WTC11 (cell line): ENCODE results near the gene GRIK2. TPM values are rescaled to one million over a fixed set of nuclear protein-coding genes. Genes with fewer than 3 reads are reported as not detected.

Source experiments
- ATAC-seq: fragments of 200-7000 bp; cut with Tn5 transposase; 2 replicates; pipeline ENCODE4 v1.10.0; 2021; ENCODE audit warnings: mild to moderate bottlenecking, moderate library complexity
- CTCF ChIA-PET: fragments of 300-600 bp; sonication (Branson Sonifier 250); formaldehyde crosslinking; loops from one replicate; lab custom pipeline; 2021; ENCODE audit warnings: antibody characterized with exemption; lab: Charles Lee
- POLR2A ChIA-PET: fragments of 350-600 bp; sonication (Branson Sonifier 250); formaldehyde crosslinking; loops from one replicate; lab custom pipeline; 2021; ENCODE audit warnings: antibody characterized with exemption; lab: Charles Lee
- DNase-seq: peaks from one replicate; pipeline ENCODE4 v3.0.0; 2021; ENCODE audit warnings: low spot score
- H3K27ac Mint-ChIP-seq: 2 replicates; pipeline ENCODE4 v1.8.0; 2021; ENCODE audit warnings: mixed read lengths
- H3K27me3 Mint-ChIP-seq: 2 replicates; pipeline ENCODE4 v1.8.0; 2021; ENCODE audit warnings: low read depth, mild to moderate bottlenecking, moderate library complexity, mixed read lengths
- H3K36me3 Mint-ChIP-seq: 2 replicates; pipeline ENCODE4 v1.8.0; 2021; ENCODE audit warnings: mixed read lengths
- H3K4me1 Mint-ChIP-seq: 2 replicates; pipeline ENCODE4 v1.8.0; 2022; ENCODE audit warnings: mixed read lengths
- H3K4me3 Mint-ChIP-seq: 2 replicates; pipeline ENCODE4 v1.8.0; 2021; ENCODE audit warnings: mild to moderate bottlenecking, moderate library complexity, mixed read lengths
- H3K9me3 Mint-ChIP-seq: 2 replicates; pipeline ENCODE4 v1.8.0; 2021; ENCODE audit warnings: mixed read lengths
- AR ChIP-seq: fragments of 250-450 bp; sonication (Bioruptor Pico); IDR thresholded peaks from 2 replicates; pipeline ENCODE4 v1.9.0; 2021; ENCODE audit warnings: mild to moderate bottlenecking
- ATF3 ChIP-seq: sonication (generic); formaldehyde crosslinking; conservative IDR thresholded peaks from 2 replicates; pipeline ENCODE4 v1.8.1; 2022; ENCODE audit warnings: mild to moderate bottlenecking, missing genetic modification reagents
- CTCF ChIP-seq: fragments of 200-600 bp; IDR thresholded peaks from 2 replicates; pipeline ENCODE4 v1.8.0; 2022; ENCODE audit warnings: antibody characterized with exemption
- E2F4 ChIP-seq: sonication (generic); formaldehyde crosslinking; IDR thresholded peaks from 2 replicates; pipeline ENCODE4 v1.8.1; 2022; ENCODE audit warnings: low read depth, mild to moderate bottlenecking, moderate library complexity, missing genetic modification reagents, borderline replicate concordance
- MYBL2 ChIP-seq: sonication (generic); formaldehyde crosslinking; IDR thresholded peaks from 2 replicates; pipeline ENCODE4 v1.8.1; 2023; ENCODE audit warnings: mild to moderate bottlenecking, moderate library complexity, missing genetic modification reagents
- NFE2L1 ChIP-seq: sonication (generic); formaldehyde crosslinking; IDR thresholded peaks from 2 replicates; pipeline ENCODE4 v1.8.1; 2023; ENCODE audit warnings: missing genetic modification reagents
- NR3C1 ChIP-seq: sonication (generic); formaldehyde crosslinking; conservative IDR thresholded peaks from 2 replicates; pipeline ENCODE4 v1.8.1; 2023; ENCODE audit warnings: low read depth, mild to moderate bottlenecking, missing genetic modification reagents
- PREB ChIP-seq: sonication (generic); formaldehyde crosslinking; IDR thresholded peaks from 2 replicates; pipeline ENCODE4 v1.8.1; 2022; ENCODE audit warnings: mild to moderate bottlenecking, missing genetic modification reagents, moderate library complexity, borderline replicate concordance
- RELA ChIP-seq: sonication (generic); formaldehyde crosslinking; IDR thresholded peaks from 2 replicates; pipeline ENCODE4 v1.8.1; 2022; ENCODE audit warnings: missing genetic modification reagents, mild to moderate bottlenecking, borderline replicate concordance
- RORB ChIP-seq: fragments of 250-450 bp; sonication (Bioruptor Pico); IDR thresholded peaks from 2 replicates; pipeline ENCODE4 v1.9.0; 2021; ENCODE audit warnings: mild to moderate bottlenecking
- STAT6 ChIP-seq: sonication (generic); formaldehyde crosslinking; conservative IDR thresholded peaks from 2 replicates; pipeline ENCODE4 v1.8.1; 2023; ENCODE audit warnings: mild to moderate bottlenecking, low read depth, missing genetic modification reagents, moderate library complexity
- TEAD1 ChIP-seq: sonication (generic); formaldehyde crosslinking; IDR thresholded peaks from 2 replicates; pipeline ENCODE4 v1.8.0; 2022; ENCODE audit warnings: mild to moderate bottlenecking, missing genetic modification reagents
- USF2 ChIP-seq: sonication (generic); formaldehyde crosslinking; IDR thresholded peaks from 2 replicates; pipeline ENCODE4 v1.8.1; 2023; ENCODE audit warnings: mild to moderate bottlenecking, missing genetic modification reagents, moderate library complexity
- ZBTB21 ChIP-seq: sonication (generic); formaldehyde crosslinking; IDR thresholded peaks from 2 replicates; pipeline ENCODE4 v1.8.1; 2023; ENCODE audit warnings: mild to moderate bottlenecking, missing genetic modification reagents, borderline replicate concordance
- ZNF396 ChIP-seq: fragments of 250-450 bp; sonication (Bioruptor Pico); IDR thresholded peaks from 2 replicates; pipeline ENCODE4 v1.8.0; 2021; ENCODE audit warnings: mild to moderate bottlenecking, moderate library complexity, borderline replicate concordance
- ZNF512 ChIP-seq: sonication (generic); formaldehyde crosslinking; IDR thresholded peaks from 2 replicates; pipeline ENCODE4 v1.8.1; 2022; ENCODE audit warnings: missing genetic modification reagents, borderline replicate concordance
- ZSCAN18 ChIP-seq: fragments of 250-450 bp; sonication (Bioruptor Pico); IDR thresholded peaks from 2 replicates; pipeline ENCODE4 v2.1.2; 2022; ENCODE audit warnings: mild to moderate bottlenecking, moderate library complexity
- total RNA-seq: library from RNA; stranded (reverse); gene quantifications from 3 replicates; pipeline ENCODE4 v1.2.3, GENCODE V29; 2021

Gene GRIK2
- total RNA-seq, 1 experiment from 2014 or later: 2.7 TPM

- H3K4me1 Mint-ChIP-seq: peaks cover 4% of the 10 kb centered on the region
- no peak overlapping the region for H3K27ac Mint-ChIP-seq
Measured at GRCh38 chr6:102051720-102052119, 658.2 kb downstream of the GRIK2 start.

More at GRCh38 chr6:102051720-102052119, 658.2 kb downstream of the GRIK2 start:
- H3K9me3 Mint-ChIP-seq: no peaks in the 10 kb centered on the region
- TF ChIP-seq TEAD1 (CRISPR knock-in tag): no peak
- no peak for TF ChIP-seq NFE2L1 (CRISPR knock-in tag)
- TF ChIP-seq ATF3 (CRISPR knock-in tag): no peak
- TF ChIP-seq RORB (CRISPR knock-in tag): no peak
- TF ChIP-seq PREB (CRISPR knock-in tag): no peak
- no peak for TF ChIP-seq USF2
- TF ChIP-seq E2F4 (CRISPR knock-in tag): no peak
- TF ChIP-seq RELA (CRISPR knock-in tag): no peak
- TF ChIP-seq ZNF512 (CRISPR knock-in tag): no peak
- TF ChIP-seq ZBTB21 (CRISPR knock-in tag): no peak
- TF ChIP-seq AR (CRISPR knock-in tag): no peak
- no peak for TF ChIP-seq ZSCAN18 (CRISPR knock-in tag)
- TF ChIP-seq MYBL2 (CRISPR knock-in tag): no peak
- no peak for TF ChIP-seq ZNF396 (CRISPR knock-in tag)
- TF ChIP-seq CTCF: no peak
- TF ChIP-seq NR3C1 (CRISPR knock-in tag): no peak
- no peak for TF ChIP-seq STAT6
- POLR2A ChIA-PET: no interaction called here
- ATAC-seq (no peak), DNase-seq (no peak)
- CTCF ChIA-PET: no interaction called here
- no peaks in the 10 kb centered on the region for H3K36me3 Mint-ChIP-seq
- H3K4me3 Mint-ChIP-seq: no peak overlapping the region
- no peaks in the 10 kb centered on the region for H3K27me3 Mint-ChIP-seq
